Pancreas (tissue), 10 donors: ENCODE measurements around the gene LINGO1. TPM values are rescaled to one million over a fixed set of nuclear protein-coding genes. Genes with fewer than 3 reads are reported as not detected.
A peak's percentile ranks its signal among the peaks of the same experiment; 100 is the strongest.

Experiments
- ATAC-seq, 4 donors: fragments of 200-7000 bp; cut with Tn5 transposase; one replicate each; pipeline versions ENCODE4 v1.8.0 to v1.9.1; 2020; ENCODE audit warnings: mild to moderate bottlenecking in 4 of 4, moderate library complexity in 4 of 4
- DNase-seq, 6 donors: peaks; one replicate each; pipeline ENCODE4 v3.0.0-alpha.2; 2020
- FAIRE-seq: peaks from 2 replicates; lab custom pipeline; 2012; peaks lifted over from hg19 to GRCh38; lab: Jason Lieb, UNC
- H3K27ac ChIP-seq, 4 donors: fragments of 200-600 bp; sonication (generic); 1 replicate in 3 of 4; 2 replicates in 1 of 4; pipeline versions ENCODE4 v1.5.0 to v1.8.0; 2020
- H3K27me3 ChIP-seq, 4 donors: fragments of 200-600 bp; one replicate each; pipeline ENCODE4 v1.8.0; 2021
- H3K36me3 ChIP-seq, 3 donors: fragments of 200-600 bp; sonication (generic) in 1 of 3; one replicate each; pipeline versions ENCODE4 v1.5.0 to v1.8.0; 2020 to 2021
- H3K4me1 ChIP-seq, 3 donors: fragments of 200-600 bp; one replicate each; pipeline ENCODE4 v1.8.0; 2021
- H3K4me3 ChIP-seq, 4 donors: fragments of 200-600 bp; sonication (generic) in 2 of 4; one replicate each; pipeline versions ENCODE4 v1.5.0 to v1.8.0; 2020 to 2021
- H3K9me3 ChIP-seq, 4 donors: fragments of 200-600 bp; one replicate each; pipeline ENCODE4 v1.8.0; 2021
- WGBS, 2 donors: extraction: QIAGEN DNeasy Blood & Tissue Kit; methylation state at CpG; one replicate each; pipeline ENCODE4 v1.1.7; 2013; 5-methylcytosine and 5-hydroxymethylcytosine counted together
- intact Hi-C, 3 donors: fragments of 100-400 bp; cut with DNase I; formaldehyde crosslinking; loops; one replicate each; pipeline versions ENCODE4 v1.11.1 to v1.14.2; 2022
- polyA plus RNA-seq, 2 donors: library from polyadenylated mRNA; stranded (reverse); fragments of 200-250 nt; gene quantifications; one replicate each; pipeline ENCODE4 v1.2.3, GENCODE V29; 2013
- total RNA-seq, 6 donors: library from RNA; stranded (reverse); fragmentation: NEBNext Ultra II Directional in 4 of 6; extraction: Animal tissue kit (Norgen Biotek cat#: 25700) in 4 of 6; gene quantifications; one replicate each; pipeline versions ENCODE4 v1.2.1 to v1.2.4, GENCODE V29; 2021 to 2023
- TF ChIP-seq, protein P1 (sequence below), 4 donors: fragments of 200-600 bp; sonication (generic) in 3 of 4; IDR thresholded peaks; one replicate each; pipeline versions ENCODE4 v1.5.0 to v1.8.0; 2021; ENCODE audit warnings: antibody characterized with exemption in 4 of 4
- donor health status: healthy with polysubstance abuse.
- donor health status: DM: no; HTN: no; CAD: no; lungs with moderate emphysema.
- donor health status: DM: no; HTN: no; CAD: no.
- donor health status: control.
- donor health status: control.
- donor health status: Bipolar disorder and iron deficiency.
- donor health status: DM: yes; HTN: yes; CAD: no.
- donor health status: DM: no; HTN: no; CAD: no.
- donor health status: DM: no; HTN: no; CAD: no.
- donor health status: DM: yes; HTN: yes; CAD: no.

Gene LINGO1
- total and polyA plus RNA-seq, 8 donors, result 0.80 to 3.0 (median 1.7) TPM

DNA sequence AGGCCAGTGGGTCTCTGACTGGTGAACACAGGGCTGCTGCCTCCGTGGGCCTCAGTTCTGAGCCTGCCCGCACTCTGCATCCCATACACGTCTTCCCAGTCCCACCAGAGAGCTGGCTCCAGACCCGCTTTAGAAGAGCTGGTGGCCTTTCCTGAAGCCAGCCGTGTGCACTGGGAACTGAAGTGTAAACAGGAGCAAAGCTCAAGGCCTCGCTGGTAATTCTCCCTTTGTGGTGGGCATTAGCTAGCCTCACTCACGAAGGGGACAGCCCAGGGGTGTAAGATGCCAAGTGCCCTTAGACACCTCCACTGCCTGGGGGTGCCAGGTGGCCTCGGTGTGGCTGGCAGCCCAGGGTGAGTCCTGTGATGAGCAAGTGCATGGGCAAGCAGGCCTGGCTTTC lies 12.9 kb upstream of the LINGO1 start:
- no peak overlapping the region for H3K27ac ChIP-seq
- TF ChIP-seq, protein P1, sequence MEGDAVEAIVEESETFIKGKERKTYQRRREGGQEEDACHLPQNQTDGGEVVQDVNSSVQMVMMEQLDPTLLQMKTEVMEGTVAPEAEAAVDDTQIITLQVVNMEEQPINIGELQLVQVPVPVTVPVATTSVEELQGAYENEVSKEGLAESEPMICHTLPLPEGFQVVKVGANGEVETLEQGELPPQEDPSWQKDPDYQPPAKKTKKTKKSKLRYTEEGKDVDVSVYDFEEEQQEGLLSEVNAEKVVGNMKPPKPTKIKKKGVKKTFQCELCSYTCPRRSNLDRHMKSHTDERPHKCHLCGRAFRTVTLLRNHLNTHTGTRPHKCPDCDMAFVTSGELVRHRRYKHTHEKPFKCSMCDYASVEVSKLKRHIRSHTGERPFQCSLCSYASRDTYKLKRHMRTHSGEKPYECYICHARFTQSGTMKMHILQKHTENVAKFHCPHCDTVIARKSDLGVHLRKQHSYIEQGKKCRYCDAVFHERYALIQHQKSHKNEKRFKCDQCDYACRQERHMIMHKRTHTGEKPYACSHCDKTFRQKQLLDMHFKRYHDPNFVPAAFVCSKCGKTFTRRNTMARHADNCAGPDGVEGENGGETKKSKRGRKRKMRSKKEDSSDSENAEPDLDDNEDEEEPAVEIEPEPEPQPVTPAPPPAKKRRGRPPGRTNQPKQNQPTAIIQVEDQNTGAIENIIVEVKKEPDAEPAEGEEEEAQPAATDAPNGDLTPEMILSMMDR (IDR thresholded peaks at IDR 0.05), result no peak
- no peak overlapping the region for H3K4me3 ChIP-seq
- DNase-seq (peak in 1 of 6 donors; percentile 29), FAIRE-seq (no peak), ATAC-seq (no peak)
- intact Hi-C loops, result no loop called here
- H3K27me3 ChIP-seq, result no peaks in the 10 kb centered on the region
- no peaks in the 10 kb centered on the region for H3K4me1 ChIP-seq
- H3K9me3 ChIP-seq, result no peaks in the 10 kb centered on the region
- no peaks in the 10 kb centered on the region for H3K36me3 ChIP-seq
- 49 to 55% methylated on average over 8 of the region's 8 CpGs for WGBS, 2 donors

DNA sequence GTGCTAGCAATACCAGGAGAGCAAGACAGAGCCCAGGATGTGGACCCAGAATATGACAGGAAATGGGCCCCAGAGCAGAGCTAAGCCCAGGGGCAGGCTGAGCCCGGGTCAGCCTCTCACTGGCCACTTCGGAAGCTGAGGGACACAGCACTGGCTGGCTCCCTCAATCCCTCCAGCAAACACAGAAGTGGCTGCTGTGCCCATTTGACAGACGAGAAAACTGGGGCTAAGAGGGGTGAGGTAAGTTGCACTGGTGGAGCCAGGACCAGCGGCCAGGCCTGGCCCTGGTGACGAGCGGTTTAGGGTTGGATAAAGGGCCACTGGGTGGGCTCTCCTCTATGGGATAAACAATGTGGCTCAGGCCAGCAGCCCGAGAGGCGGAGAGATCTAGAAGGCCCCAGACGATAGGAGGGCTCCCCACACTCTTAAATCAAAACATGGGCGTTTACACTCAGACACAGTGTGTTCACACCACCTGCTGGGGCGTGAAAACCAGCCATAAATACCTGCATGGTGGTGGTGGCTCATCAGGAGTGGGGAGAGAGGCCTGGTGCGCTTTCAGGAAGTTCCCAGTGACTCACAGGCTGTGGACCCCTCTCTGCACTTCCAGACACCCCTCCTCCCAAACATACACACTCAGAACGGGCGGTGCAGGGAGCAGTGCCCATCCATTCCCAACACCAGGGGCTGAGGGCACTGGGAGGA lies 12.0 kb upstream of the LINGO1 start:
- intact Hi-C loops, result no loop called here
- no peaks in the 10 kb centered on the region for H3K36me3 ChIP-seq
- no peak for FAIRE-seq
- DNase-seq, result no peak
- H3K4me1 ChIP-seq, result no peaks in the 10 kb centered on the region
- WGBS, 2 donors, result 87 to 90% methylated on average over 14 of the region's 14 CpGs
- no peak overlapping the region for H3K27ac ChIP-seq
- no peak for ATAC-seq
- H3K9me3 ChIP-seq, result no peaks in the 10 kb centered on the region
- no peaks in the 10 kb centered on the region for H3K27me3 ChIP-seq
- TF ChIP-seq, protein P1 (IDR thresholded peaks at IDR 0.05), result no peak
- no peak overlapping the region for H3K4me3 ChIP-seq

DNA sequence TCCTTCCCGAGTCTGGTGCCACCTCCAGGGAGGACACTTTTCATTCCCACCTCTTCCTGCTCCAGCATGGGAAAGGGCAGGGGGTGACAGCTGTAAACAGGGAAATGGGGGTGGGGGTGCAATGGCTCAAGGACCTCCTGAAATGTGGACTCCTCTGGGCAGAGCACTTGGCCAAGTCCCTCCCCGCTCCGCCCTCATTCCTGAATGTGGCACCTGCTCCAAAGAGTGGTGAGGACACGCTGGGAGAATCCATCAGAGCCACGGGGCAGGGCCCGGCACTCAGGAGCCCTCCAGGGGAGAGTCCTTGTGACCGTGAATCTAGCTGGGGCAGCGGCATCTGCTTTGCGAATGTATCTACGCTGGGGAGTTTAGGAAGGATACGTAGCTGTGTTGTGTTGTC lies 11.1 kb upstream of the LINGO1 start:
- no peak overlapping the region for H3K4me3 ChIP-seq
- no peak overlapping the region for H3K27ac ChIP-seq
- H3K36me3 ChIP-seq, result no peaks in the 10 kb centered on the region
- no peaks in the 10 kb centered on the region for H3K27me3 ChIP-seq
- TF ChIP-seq, protein P1 (IDR thresholded peaks at IDR 0.05), result no peak
- no peaks in the 10 kb centered on the region for H3K4me1 ChIP-seq
- ATAC-seq (no peak), FAIRE-seq (no peak), DNase-seq (no peak)
- H3K9me3 ChIP-seq, result no peaks in the 10 kb centered on the region
- 83 to 84% methylated on average over 11 of the region's 11 CpGs for WGBS, 2 donors
- intact Hi-C loops, result no loop called here

DNA sequence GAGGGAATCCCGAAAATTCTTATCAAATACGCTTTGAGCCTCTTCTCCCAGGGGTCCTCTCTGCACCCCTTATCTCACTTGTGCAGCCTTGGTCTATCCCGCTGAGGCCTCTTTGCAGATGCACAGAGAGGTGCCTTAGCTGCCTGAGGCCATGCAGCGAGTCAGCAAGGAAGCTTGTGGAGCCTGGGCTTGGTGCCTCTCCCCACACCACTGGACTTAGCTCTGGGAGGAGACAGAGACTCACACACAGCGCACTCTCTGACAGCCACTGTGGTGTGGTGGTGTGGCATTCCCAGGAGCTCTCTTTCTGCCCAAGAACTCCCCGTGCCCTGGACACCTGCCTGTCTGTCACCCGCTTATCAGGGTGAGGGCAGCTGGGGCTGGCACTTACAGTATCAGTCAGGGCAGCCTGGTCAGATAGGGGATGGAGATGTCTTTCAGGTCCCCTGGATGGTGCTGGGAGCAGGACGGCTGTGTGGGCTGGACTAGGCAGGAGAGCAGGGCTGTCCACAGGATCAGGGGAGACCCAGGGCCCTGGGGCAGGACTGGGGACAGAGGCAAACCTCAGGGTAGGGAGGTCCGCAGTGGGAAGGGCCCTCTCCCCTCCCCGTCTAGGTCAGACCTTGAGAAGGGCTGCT lies 10.2 kb upstream of the LINGO1 start:
- H3K27ac ChIP-seq, result no peak overlapping the region
- intact Hi-C loops, result no loop called here
- FAIRE-seq (no peak), DNase-seq (no peak), ATAC-seq (no peak)
- no peaks in the 10 kb centered on the region for H3K9me3 ChIP-seq
- TF ChIP-seq, protein P1 (IDR thresholded peaks at IDR 0.05), result no peak
- WGBS, 2 donors, result 81 to 86% methylated on average over 10 of the region's 10 CpGs
- no peaks in the 10 kb centered on the region for H3K36me3 ChIP-seq
- no peak overlapping the region for H3K4me3 ChIP-seq
- no peaks in the 10 kb centered on the region for H3K27me3 ChIP-seq
- no peaks in the 10 kb centered on the region for H3K4me1 ChIP-seq

DNA sequence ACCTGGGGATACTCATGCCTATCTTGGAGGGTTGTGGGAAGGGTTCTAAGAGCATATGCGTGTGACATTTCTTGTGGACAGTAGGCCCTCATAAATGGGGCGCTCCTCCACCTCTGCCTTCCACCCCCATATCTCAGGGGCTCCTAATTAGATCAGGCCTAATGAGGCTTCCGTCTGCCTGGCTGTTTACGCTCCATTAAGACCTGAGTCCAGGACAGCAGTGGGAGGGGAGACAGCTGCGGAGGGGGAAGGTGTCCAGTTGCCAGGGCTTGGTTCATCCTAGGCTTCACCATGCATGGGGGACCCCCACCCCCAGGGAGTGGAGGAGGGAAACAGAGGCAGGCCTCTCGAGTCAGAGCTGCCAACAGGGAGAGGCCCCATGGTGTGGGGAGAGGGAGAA lies 9.3 kb upstream of the LINGO1 start:
- no peak overlapping the region for H3K4me3 ChIP-seq
- H3K4me1 ChIP-seq, result no peaks in the 10 kb centered on the region
- no peak overlapping the region for H3K27ac ChIP-seq
- TF ChIP-seq, protein P1 (IDR thresholded peaks at IDR 0.05), result no peak
- H3K9me3 ChIP-seq, result no peaks in the 10 kb centered on the region
- H3K27me3 ChIP-seq, result no peaks in the 10 kb centered on the region
- FAIRE-seq (no peak), ATAC-seq (no peak), DNase-seq (no peak)
- H3K36me3 ChIP-seq, result no peaks in the 10 kb centered on the region
- WGBS, 2 donors, result 79 to 81% methylated on average over 6 of the region's 6 CpGs
- intact Hi-C loops, result no loop called here
